ENCODE results near the gene SPTB. TPM values are rescaled to one million over a fixed set of nuclear protein-coding genes. Genes with fewer than 3 reads are reported as not detected.

Gene SPTB
- polyA plus RNA-seq, 1 donor (not counting 4 experiments of a cell fraction or from before 2014, with no cell fraction given) = not detected

GRCh38 chr14:64730681-64731080, 149.0 kb downstream of the SPTB start:
- H2AFZ ChIP-seq (ENCODE audit: control insufficient read depth, low read length) = no peak overlapping the region

GRCh38 chr14:64730061-64730440, 149.7 kb downstream of the SPTB start:
- TF ChIP-seq EZH2 (IDR thresholded peaks at IDR 0.05; ENCODE audit: low read length) (no peak), CTCF (optimal IDR thresholded peaks at IDR 0.05 in 1 of 3, IDR thresholded peaks at IDR 0.05 in 1 of 3, conservative IDR thresholded peaks at IDR 0.05 in 1 of 3; ENCODE audit: extremely low read depth in 1 of 3, insufficient read depth in 2 of 3, low read length in 3 of 3) (no peak)
- peaks cover 87% of the 10 kb centered on the region for H3K79me2 ChIP-seq (ENCODE audit: control insufficient read depth, insufficient read depth, low read length)
- H3K4me3 ChIP-seq (ENCODE audit: control insufficient read depth in 2 of 3, extremely low read depth in 1 of 3, insufficient read depth in 2 of 3, low read depth in 1 of 3, low read length in 3 of 3) = no peak overlapping the region
- H3K27me3 ChIP-seq (ENCODE audit: control insufficient read depth, extremely low read depth, insufficient read depth, low read length) = no peaks in the 10 kb centered on the region
- peaks cover 21% of the 10 kb centered on the region for H3K4me1 ChIP-seq (ENCODE audit: control insufficient read depth, extremely low read depth, insufficient read depth, low read length)
- H3K36me3 ChIP-seq (ENCODE audit: control insufficient read depth in 2 of 2, extremely low read depth in 1 of 2, insufficient read depth in 2 of 2, low read length in 2 of 2) = peaks cover 59 to 70% of the 10 kb centered on the region in 2 experiments
- dilution Hi-C loops (cut with MboI; ENCODE audit: extremely low pct_ligation_motif_present, low sequenced_read_pairs) = no loop called here
- DNase-seq (ENCODE audit: low read depth, low spot score) (no peak), FAIRE-seq (no peak)
- H3K27ac ChIP-seq (ENCODE audit: control insufficient read depth, insufficient read depth, low read length) = no peak overlapping the region
- H3K9me3 ChIP-seq (ENCODE audit: control insufficient read depth, low read depth, low read length) = no peaks in the 10 kb centered on the region
- H3K9me1 ChIP-seq (ENCODE audit: control insufficient read depth, extremely low read depth, insufficient read depth, low read length) = peaks cover 3% of the 10 kb centered on the region
- H4K20me1 ChIP-seq (ENCODE audit: control insufficient read depth, extremely low read depth, insufficient read depth, low read length) = peaks cover 4% of the 10 kb centered on the region
- no peak overlapping the region for H2AFZ ChIP-seq (ENCODE audit: control insufficient read depth, low read length)
- no peak overlapping the region for H3K9ac ChIP-seq (ENCODE audit: control insufficient read depth, extremely low read depth, insufficient read depth, low read length)
- H3K4me2 ChIP-seq (ENCODE audit: control insufficient read depth, extremely low read depth, insufficient read depth, low read depth, low read length) = no peak overlapping the region

More at GRCh38 chr14:64730681-64731080, 149.0 kb downstream of the SPTB start:
- TF ChIP-seq EZH2 (IDR thresholded peaks at IDR 0.05; ENCODE audit: low read length) (no peak), CTCF (optimal IDR thresholded peaks at IDR 0.05 in 1 of 3, IDR thresholded peaks at IDR 0.05 in 1 of 3, conservative IDR thresholded peaks at IDR 0.05 in 1 of 3; ENCODE audit: extremely low read depth in 1 of 3, insufficient read depth in 2 of 3, low read length in 3 of 3) (no peak)
- Histone ChIP-seq H3K9me1 (ENCODE audit: control insufficient read depth, extremely low read depth, insufficient read depth, low read length) (no peaks in the 10 kb centered on the region), H3K4me3 (ENCODE audit: control insufficient read depth in 2 of 3, extremely low read depth in 1 of 3, insufficient read depth in 2 of 3, low read depth in 1 of 3, low read length in 3 of 3) (no peak overlapping the region), H3K4me2 (ENCODE audit: control insufficient read depth, extremely low read depth, insufficient read depth, low read depth, low read length) (no peak overlapping the region), H3K4me1 (ENCODE audit: control insufficient read depth, extremely low read depth, insufficient read depth, low read length) (peaks cover 14% of the 10 kb centered on the region), H3K27ac (ENCODE audit: control insufficient read depth, insufficient read depth, low read length) (no peak overlapping the region), H3K36me3 (ENCODE audit: control insufficient read depth in 2 of 2, extremely low read depth in 1 of 2, insufficient read depth in 2 of 2, low read length in 2 of 2) (peaks cover 61 to 69% of the 10 kb centered on the region in 2 experiments), H3K9ac (ENCODE audit: control insufficient read depth, extremely low read depth, insufficient read depth, low read length) (no peak overlapping the region), H3K79me2 (ENCODE audit: control insufficient read depth, insufficient read depth, low read length) (peaks cover 86% of the 10 kb centered on the region), H4K20me1 (ENCODE audit: control insufficient read depth, extremely low read depth, insufficient read depth, low read length) (peaks cover 4% of the 10 kb centered on the region), H3K9me3 (ENCODE audit: control insufficient read depth, low read depth, low read length) (no peaks in the 10 kb centered on the region), H3K27me3 (ENCODE audit: control insufficient read depth, extremely low read depth, insufficient read depth, low read length) (no peaks in the 10 kb centered on the region)
- FAIRE-seq (no peak), DNase-seq (ENCODE audit: low read depth, low spot score) (no peak)
- dilution Hi-C loops (cut with MboI; ENCODE audit: extremely low pct_ligation_motif_present, low sequenced_read_pairs) = no loop called here

All from keratinocyte (primary cell).